ENCODE data around the gene CORO2B. TPM values are rescaled to one million over a fixed set of nuclear protein-coding genes. Genes with fewer than 3 reads are reported as not detected.

Gene CORO2B
- total and polyA plus RNA-seq, 9 of the 15 experiments (the other 6 are each of a cell fraction or from before 2014, with no cell fraction given): not detected

DNA sequence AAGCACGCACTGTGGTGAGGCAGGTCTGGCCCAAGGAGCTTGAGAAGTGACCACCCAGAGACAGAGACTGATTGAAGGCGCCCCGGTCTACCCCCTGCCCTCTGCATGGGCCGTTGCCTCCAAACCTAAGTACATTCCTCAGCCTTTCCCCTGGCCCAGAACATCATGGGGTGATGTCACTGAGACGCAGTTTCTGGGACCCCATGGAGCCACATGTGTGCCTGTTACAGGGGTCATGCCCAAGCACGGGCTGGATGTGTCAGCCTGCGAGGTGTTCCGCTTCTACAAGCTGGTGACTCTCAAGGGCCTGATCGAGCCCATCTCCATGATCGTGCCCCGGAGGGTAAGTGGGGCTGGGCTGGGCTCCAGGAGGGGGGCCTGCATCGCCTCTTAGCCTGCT, 139.7 kb downstream of the CORO2B start:
- POLR2A ChIA-PET: interaction anchor here (0.7 kb wide), 1 partner anchor 13 kb away, joined by 3 read pairs; no protein-coding TSS in a partner anchor
- FAIRE-seq (no peak), DNase-seq (ENCODE audit: extremely low read depth in 1 of 4, low spot score in 3 of 4) (no peak), ATAC-seq (no peak)
- H3K9me3 ChIP-seq (replicated peaks; ENCODE audit: control insufficient read depth, insufficient read depth, low read depth, low read length): no peaks in the 10 kb centered on the region
- no peak overlapping the region for H3K9ac ChIP-seq (ENCODE audit: insufficient read depth in 1 of 2, low read depth in 2 of 2, low read length in 2 of 2)
- CTCF ChIA-PET (ENCODE audit: low intra/inter-chr PET ratio): no interaction called here
- H4K20me1 ChIP-seq (replicated peaks; ENCODE audit: control insufficient read depth, insufficient read depth, low read length): no peaks in the 10 kb centered on the region; the same call in 1 of the 2 replicates
- WGBS (ENCODE audit: insufficient coverage, low coverage, missing lambda C conversion rate): 3% methylated on average over 11 of the region's 12 CpGs
- H3K4me2 ChIP-seq (ENCODE audit: insufficient read depth, low read length): no peak overlapping the region
- in situ Hi-C loops (cut with MboI): no loop called here
- H3K4me1 ChIP-seq (replicated peaks in 1 of 2; ENCODE audit: control insufficient read depth in 2 of 2, insufficient read depth in 2 of 2, low read length in 2 of 2): no peaks in the 10 kb centered on the region
- intact Hi-C loops (cut with micrococcal nuclease): no loop called here
- no peak for TF ChIP-seq GATA2 (CRISPR knock-in tag; IDR thresholded peaks at IDR 0.05)
- TF ChIP-seq LEF1 (IDR thresholded peaks at IDR 0.05): no peak
- TF ChIP-seq ETV1 (tag; conservative IDR thresholded peaks at IDR 0.05; ENCODE audit: low read depth): no peak
- TF ChIP-seq FOS (IDR thresholded peaks at IDR 0.05; ENCODE audit: extremely low read depth, insufficient read length): no peak
- no peak for TF ChIP-seq CBX8 (IDR thresholded peaks at IDR 0.05; ENCODE audit: borderline replicate concordance, extremely low read depth, low read depth, low read length, poor library complexity, severe bottlenecking)
- no peak for TF ChIP-seq RFX1 (IDR thresholded peaks at IDR 0.05)
- no peak for TF ChIP-seq ZNF12 (CRISPR knock-in tag; IDR thresholded peaks at IDR 0.05)
- no peaks in the 10 kb centered on the region for H3K79me2 ChIP-seq (ENCODE audit: control insufficient read depth, insufficient read depth, low read length)
- no peak overlapping the region for H3K4me3 ChIP-seq
- no peak overlapping the region for H3K27ac ChIP-seq (ENCODE audit: extremely low read depth, low read depth, low read length)
- BruUV-seq (replicated peaks): no TSS peak
- H3K27me3 ChIP-seq (ENCODE audit: control insufficient read depth in 2 of 2, insufficient read depth in 2 of 2, low read length in 2 of 2): peaks cover 18 to 58% of the 10 kb centered on the region in 2 experiments; a peak in 4 of 5 replicates
- H3K9me1 ChIP-seq (ENCODE audit: control insufficient read depth, insufficient read depth, low read length): no peaks in the 10 kb centered on the region
- no peak overlapping the region for H2AFZ ChIP-seq (ENCODE audit: low read depth, low read length)
- H3K36me3 ChIP-seq (ENCODE audit: control insufficient read depth, insufficient read depth, low read length): no peaks in the 10 kb centered on the region

Data from K562 (cell line).